ENCODE data around the gene MAPK12. TPM values are rescaled to one million over a fixed set of nuclear protein-coding genes. Genes with fewer than 3 reads are reported as not detected.

Gene MAPK12
- total and polyA plus RNA-seq, 10 of the 15 experiments (the other 5 are each of a cell fraction or from before 2014, with no cell fraction given) = 1.1 to 38.9 (median 16.3) TPM

GRCh38 chr22:50301581-50301991, 40.1 kb upstream of the MAPK12 start (continued):
- TF ChIP-seq ZBTB11 (CRISPR knock-in tag; IDR thresholded peaks at IDR 0.05) (no peak), ZNF207 (IDR thresholded peaks at IDR 0.05; ENCODE audit: borderline replicate concordance) (no peak), CUX1 (IDR thresholded peaks at IDR 0.05; ENCODE audit: insufficient replicate concordance, low read depth, low read length) (no peak), NFYA (IDR thresholded peaks at IDR 0.05; ENCODE audit: borderline replicate concordance, low read depth, low read length) (no peak), MXI1 (IDR thresholded peaks at IDR 0.05; ENCODE audit: low read depth, low read length) (peak; percentile 48; the same call in 1 of the 2 replicates), ZNF592 (IDR thresholded peaks at IDR 0.05) (no peak), DPF2 (IDR thresholded peaks at IDR 0.05) (0 out of 2 replicates have a peak, but pooled peaks have one; percentile 15), TARDBP (IDR thresholded peaks at IDR 0.05; ENCODE audit: borderline replicate concordance) (no peak), SIX5 (IDR thresholded peaks at IDR 0.05; ENCODE audit: low read depth, low read length, severe bottlenecking) (no peak), EZH2 (IDR thresholded peaks at IDR 0.05; ENCODE audit: borderline replicate concordance, control insufficient read depth, low read depth, low read length) (no peak), ZZZ3 (IDR thresholded peaks at IDR 0.05; ENCODE audit: control insufficient read depth, insufficient read length, low read depth) (no peak), SKIL (IDR thresholded peaks at IDR 0.05; ENCODE audit: low read depth, poor library complexity, severe bottlenecking) (peak; percentile 29), IKZF2 (IDR thresholded peaks at IDR 0.05) (no peak; a peak in 1 of 4 replicates), NRF1 (conservative IDR thresholded peaks at IDR 0.05; ENCODE audit: low read depth, low read length) (no peak)
